PFSK-1 (cell line): ENCODE data around the gene CDYL.

Experiments
- FOXP2 ChIP-seq: optimal IDR thresholded peaks from 2 replicates; pipeline ENCODE3; 2011; ENCODE audit warnings: borderline replicate concordance, control low read depth, inconsistent platforms; ENCODE audit not compliant: insufficient read depth; ENCODE audit errors: extremely low read length, extremely low read depth
- POLR2AphosphoS5 ChIP-seq: IDR thresholded peaks from 2 replicates; pipeline ENCODE4 v1.6.1; 2012; ENCODE audit warnings: low read depth, mild to moderate bottlenecking, control low read depth, low read length, moderate library complexity
- SIN3A ChIP-seq: IDR thresholded peaks from 2 replicates; pipeline ENCODE4 v1.6.1; 2012; ENCODE audit warnings: mild to moderate bottlenecking, low read length, moderate library complexity, borderline replicate concordance; ENCODE audit not compliant: insufficient read depth
- TAF1 ChIP-seq: IDR thresholded peaks from 2 replicates; pipeline ENCODE4 v1.6.1; 2012; ENCODE audit warnings: low read length, control low read depth, borderline replicate concordance; ENCODE audit not compliant: insufficient read depth
- TF ChIP-seq, protein P1 (sequence below), 2 experiments: IDR thresholded peaks; 2 replicates each; pipeline versions ENCODE4 v1.6.1 to v1.8.0; 2011 to 2012; ENCODE audit warnings: low read depth in 2 of 2, low read length in 2 of 2, control low read depth in 1 of 2, inconsistent platforms in 1 of 2, mild to moderate bottlenecking in 1 of 2, moderate library complexity in 1 of 2; ENCODE audit not compliant: insufficient read depth in 1 of 2

CDYL gene

DNA sequence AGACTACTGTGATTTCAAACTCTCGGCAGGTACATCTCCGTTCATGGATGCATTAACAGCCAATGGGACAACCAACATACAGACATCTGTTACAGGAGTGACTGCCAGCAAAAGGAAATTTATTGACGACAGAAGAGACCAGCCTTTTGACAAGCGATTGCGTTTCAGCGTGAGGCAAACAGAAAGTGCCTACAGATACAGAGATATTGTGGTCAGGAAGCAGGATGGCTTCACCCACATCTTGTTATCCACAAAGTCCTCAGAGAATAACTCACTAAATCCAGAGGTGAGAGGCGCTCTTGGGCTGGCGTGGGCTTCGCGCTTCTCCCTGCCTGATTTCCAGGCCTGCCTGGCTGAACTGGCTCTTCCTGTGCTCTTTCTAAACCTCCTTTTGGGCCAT, 159.3 kb downstream of the CDYL start:
- TF ChIP-seq POLR2AphosphoS5: no peak
- TF ChIP-seq FOXP2: no peak
- no peak for TF ChIP-seq TAF1
- TF ChIP-seq SIN3A: no peak
- TF ChIP-seq, protein P1, sequence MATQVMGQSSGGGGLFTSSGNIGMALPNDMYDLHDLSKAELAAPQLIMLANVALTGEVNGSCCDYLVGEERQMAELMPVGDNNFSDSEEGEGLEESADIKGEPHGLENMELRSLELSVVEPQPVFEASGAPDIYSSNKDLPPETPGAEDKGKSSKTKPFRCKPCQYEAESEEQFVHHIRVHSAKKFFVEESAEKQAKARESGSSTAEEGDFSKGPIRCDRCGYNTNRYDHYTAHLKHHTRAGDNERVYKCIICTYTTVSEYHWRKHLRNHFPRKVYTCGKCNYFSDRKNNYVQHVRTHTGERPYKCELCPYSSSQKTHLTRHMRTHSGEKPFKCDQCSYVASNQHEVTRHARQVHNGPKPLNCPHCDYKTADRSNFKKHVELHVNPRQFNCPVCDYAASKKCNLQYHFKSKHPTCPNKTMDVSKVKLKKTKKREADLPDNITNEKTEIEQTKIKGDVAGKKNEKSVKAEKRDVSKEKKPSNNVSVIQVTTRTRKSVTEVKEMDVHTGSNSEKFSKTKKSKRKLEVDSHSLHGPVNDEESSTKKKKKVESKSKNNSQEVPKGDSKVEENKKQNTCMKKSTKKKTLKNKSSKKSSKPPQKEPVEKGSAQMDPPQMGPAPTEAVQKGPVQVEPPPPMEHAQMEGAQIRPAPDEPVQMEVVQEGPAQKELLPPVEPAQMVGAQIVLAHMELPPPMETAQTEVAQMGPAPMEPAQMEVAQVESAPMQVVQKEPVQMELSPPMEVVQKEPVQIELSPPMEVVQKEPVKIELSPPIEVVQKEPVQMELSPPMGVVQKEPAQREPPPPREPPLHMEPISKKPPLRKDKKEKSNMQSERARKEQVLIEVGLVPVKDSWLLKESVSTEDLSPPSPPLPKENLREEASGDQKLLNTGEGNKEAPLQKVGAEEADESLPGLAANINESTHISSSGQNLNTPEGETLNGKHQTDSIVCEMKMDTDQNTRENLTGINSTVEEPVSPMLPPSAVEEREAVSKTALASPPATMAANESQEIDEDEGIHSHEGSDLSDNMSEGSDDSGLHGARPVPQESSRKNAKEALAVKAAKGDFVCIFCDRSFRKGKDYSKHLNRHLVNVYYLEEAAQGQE (IDR thresholded peaks at IDR 0.05; ENCODE audit: insufficient read depth in 1 of 2, low read depth in 2 of 2, low read length in 2 of 2): no peak

DNA sequence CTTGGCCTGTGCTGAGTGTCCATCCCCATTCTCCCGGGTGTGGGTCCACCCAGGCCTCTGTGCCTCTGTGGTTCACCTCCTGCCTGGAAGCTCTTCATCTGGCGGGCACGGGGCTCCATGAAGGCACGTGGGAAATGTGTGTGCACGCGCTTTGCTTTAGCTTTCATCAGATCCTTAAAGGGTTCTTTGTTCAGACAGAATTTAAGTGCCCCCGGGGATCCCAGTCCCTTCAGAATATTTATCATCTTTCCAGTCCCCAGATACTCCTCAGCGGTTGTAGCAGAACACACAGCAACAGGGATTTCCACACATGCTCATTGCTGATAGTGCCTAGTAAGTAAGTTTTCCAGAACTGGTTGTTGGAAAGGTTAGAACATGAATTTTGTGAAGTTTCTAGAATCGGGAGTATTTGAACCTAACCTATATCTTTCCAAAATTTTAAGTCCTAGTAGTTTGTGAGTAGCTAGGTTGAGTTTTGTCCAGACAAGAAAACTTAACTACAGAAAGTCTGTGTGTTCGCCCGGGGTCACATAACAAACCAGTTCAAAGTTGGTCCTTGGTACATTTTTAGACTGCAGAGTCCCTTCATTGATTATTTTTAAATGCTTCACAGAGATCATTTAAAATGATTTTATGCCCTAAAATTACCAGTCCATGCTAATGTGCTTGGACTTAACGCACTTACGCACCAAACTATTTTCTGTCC, 159.9 kb downstream of the CDYL start:
- TF ChIP-seq POLR2AphosphoS5 (no peak), SIN3A (no peak)
- TF ChIP-seq, protein P1 (IDR thresholded peaks at IDR 0.05; ENCODE audit: insufficient read depth in 1 of 2, low read depth in 2 of 2, low read length in 2 of 2): no peak

DNA sequence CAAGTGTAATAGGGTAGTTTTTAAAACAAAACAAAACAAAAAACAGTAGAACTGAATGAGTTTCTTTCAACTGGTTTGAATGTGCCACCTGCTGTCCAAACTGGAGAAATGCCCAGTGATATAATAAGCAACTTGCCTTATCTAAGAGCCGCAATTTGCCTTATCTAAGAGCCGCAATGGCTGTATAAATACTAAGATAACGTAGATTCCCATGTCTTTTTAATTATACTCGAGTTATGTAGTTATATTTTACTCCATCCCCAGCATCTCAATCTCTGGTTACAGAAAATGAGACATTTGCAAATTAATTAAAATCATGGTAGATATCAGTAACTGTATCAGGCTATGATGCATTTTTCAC, 160.5 kb downstream of the CDYL start:
- TF ChIP-seq FOXP2 (no peak), SIN3A (no peak), POLR2AphosphoS5 (no peak), TAF1 (no peak)
- TF ChIP-seq, protein P1 (IDR thresholded peaks at IDR 0.05; ENCODE audit: insufficient read depth in 1 of 2, low read depth in 2 of 2, low read length in 2 of 2): no peak

DNA sequence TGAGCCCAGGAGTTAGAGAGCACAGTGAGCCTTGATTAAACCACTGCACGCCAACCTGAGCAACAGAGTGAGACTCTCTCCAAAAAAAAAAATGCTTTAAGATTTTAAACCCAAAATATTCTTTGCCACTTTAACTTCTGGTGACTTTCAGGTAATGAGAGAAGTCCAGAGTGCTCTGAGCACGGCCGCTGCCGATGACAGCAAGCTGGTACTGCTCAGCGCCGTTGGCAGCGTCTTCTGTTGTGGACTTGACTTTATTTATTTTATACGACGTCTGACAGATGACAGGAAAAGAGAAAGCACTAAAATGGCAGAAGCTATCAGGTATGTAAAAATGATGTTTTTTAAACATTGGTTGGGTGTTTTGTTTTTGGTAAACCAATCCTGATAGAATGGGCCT, 161.2 kb downstream of the CDYL start:
- TF ChIP-seq SIN3A: no peak
- no peak for TF ChIP-seq POLR2AphosphoS5
- no peak for TF ChIP-seq FOXP2
- no peak for TF ChIP-seq TAF1
- TF ChIP-seq, protein P1 (IDR thresholded peaks at IDR 0.05; ENCODE audit: insufficient read depth in 1 of 2, low read depth in 2 of 2, low read length in 2 of 2): no peak

DNA sequence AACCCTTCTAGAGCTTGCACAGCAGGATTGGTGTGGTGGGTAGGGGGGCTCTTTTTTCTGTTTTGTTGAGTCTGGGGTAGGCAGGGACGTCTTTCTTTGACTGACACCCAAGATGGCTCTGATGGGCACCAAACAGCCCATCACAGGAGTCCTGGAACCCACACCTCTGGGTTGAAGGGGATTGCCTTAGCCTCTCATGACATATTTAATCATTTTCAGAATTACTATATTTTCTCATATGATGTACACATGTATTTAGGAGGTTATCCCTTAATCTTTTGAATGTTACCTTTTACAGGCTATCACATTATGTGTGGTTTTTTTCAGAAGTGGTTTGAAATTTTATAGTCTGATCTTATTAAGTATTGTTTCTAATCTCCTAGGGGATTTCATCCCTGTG, 163.0 kb downstream of the CDYL start:
- TF ChIP-seq FOXP2 (no peak), TAF1 (no peak), POLR2AphosphoS5 (no peak), SIN3A (no peak)
- TF ChIP-seq, protein P1 (IDR thresholded peaks at IDR 0.05; ENCODE audit: insufficient read depth in 1 of 2, low read depth in 2 of 2, low read length in 2 of 2): no peak
